GM12872 (cell line): Measurements from ENCODE around the gene LSM3.

Experiments used
- CTCF ChIP-seq: IDR thresholded peaks from 3 replicates; pipeline ENCODE4 v1.5.1; 2011; ENCODE audit warnings: low read depth, mild to moderate bottlenecking, low read length, moderate library complexity; ENCODE audit not compliant: insufficient read depth

Gene LSM3

GRCh38 chr3:14183015-14183577 lies 4.5 kb downstream of the LSM3 start:
- no peak for TF ChIP-seq CTCF

DNA sequence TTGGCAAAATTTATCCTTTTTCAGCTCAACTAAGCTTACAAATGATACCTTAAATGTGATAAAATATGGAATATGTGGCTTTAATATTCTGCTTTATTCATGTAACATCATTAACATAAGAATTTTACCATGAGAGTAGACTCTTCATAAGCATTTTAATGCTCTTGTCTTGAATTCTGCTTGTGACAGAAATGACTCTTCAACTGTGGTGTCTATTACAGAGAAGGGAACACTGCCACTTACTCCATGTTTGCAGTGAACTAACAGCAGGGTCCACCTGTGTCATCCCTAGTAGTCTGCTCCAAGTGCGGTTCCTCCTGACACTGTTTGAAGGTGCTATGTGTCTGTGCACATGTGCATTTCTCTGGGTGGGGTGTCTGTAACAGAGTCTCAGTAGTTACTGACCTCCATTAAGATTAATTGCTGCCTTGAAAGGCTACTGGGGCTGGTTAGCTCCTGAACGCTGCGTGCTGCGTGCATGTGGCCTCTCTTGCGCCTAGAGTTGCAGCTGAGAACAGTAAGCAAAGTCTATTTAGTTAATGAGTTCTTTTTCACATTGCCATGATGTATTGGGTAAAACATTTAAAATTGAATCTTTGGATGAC lies 8.3 kb downstream of the LSM3 start:
- TF ChIP-seq CTCF: no peak

GRCh38 chr3:14188041-14188754 lies 9.6 kb downstream of the LSM3 start:
- no peak for TF ChIP-seq CTCF

- no peak for TF ChIP-seq CTCF
These were observed 16.2 kb downstream of the LSM3 start for GRCh38 chr3:14194865-14195264.

GRCh38 chr3:14199641-14200040 lies 21.0 kb downstream of the LSM3 start:
- no peak for TF ChIP-seq CTCF

DNA sequence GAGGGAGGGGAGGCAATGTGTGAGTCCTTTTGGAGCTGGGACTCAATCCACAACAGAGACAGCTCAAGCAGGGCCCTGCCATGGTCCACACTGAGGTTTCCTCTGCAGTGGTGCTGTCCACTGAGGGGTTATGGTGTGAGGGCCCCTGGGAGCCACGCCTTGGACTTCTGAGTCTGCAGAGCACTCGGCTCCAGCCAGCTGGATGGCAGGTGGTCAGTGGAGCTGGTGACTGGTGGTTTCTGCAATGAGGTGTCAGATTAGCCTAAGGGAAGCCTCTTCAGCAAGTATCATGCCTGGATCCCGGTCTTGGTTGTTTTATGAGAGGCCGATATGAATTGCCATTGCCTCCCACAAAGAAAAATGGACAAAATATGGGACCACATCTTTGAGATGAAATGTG lies 21.7 kb downstream of the LSM3 start:
- no peak for TF ChIP-seq CTCF

GRCh38 chr3:14200841-14201240 lies 22.2 kb downstream of the LSM3 start:
- no peak for TF ChIP-seq CTCF
